Erythroblast (primary cell): Measurements from ENCODE around the gene STAB2.

ENCODE experiments used
- GATA1 ChIP-seq: IDR thresholded peaks from 2 replicates; pipeline ENCODE4 v1.6.1; 2011; ENCODE audit warnings: low read depth, mild to moderate bottlenecking, control low read depth, low read length, moderate library complexity
- POLR2A ChIP-seq: IDR thresholded peaks from 2 replicates; pipeline ENCODE4 v1.6.1; 2011; ENCODE audit warnings: mild to moderate bottlenecking, low read length

DNA sequence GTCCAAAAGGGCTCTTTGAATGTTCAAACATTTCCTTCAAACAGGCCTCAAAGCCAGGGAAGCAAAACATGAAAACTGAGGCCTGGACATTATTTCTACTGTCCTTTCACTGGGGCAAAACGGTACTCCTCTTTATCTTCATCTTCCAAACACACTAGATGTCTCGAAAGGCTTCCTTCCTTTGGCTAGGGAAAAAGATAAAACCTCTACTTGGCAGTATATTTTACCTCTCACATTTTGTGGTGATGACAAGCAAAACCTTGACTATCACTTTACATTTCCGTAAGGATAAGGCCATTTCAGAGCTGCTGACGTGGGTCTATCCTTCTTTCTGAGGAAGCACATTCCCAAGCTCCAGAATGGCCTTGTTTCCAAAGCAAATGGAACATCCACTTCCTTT, 9.9 kb downstream of the STAB2 start:
- no peak for TF ChIP-seq POLR2A
- no peak for TF ChIP-seq GATA1
